Neural cell (in vitro differentiated cells): ENCODE data around the gene SF3B2. TPM values are rescaled to one million over a fixed set of nuclear protein-coding genes. Genes with fewer than 3 reads are reported as not detected.

Experiments used
- H2AFZ ChIP-seq: fragments of 200-600, 300-800 bp; sonication (generic), shearing (Covaris generic); 2 replicates; pipeline ENCODE4 v1.6.0; 2014; ENCODE audit warnings: low read depth, mild to moderate bottlenecking, antibody characterized with exemption, low read length, moderate library complexity
- H3F3A ChIP-seq: fragments of 200-600 bp; shearing (Covaris generic); 2 replicates; pipeline ENCODE4 v1.6.1; 2016; ENCODE audit warnings: mild to moderate bottlenecking, moderate library complexity, mixed read lengths, antibody characterized with exemption, low read length; ENCODE audit not compliant: insufficient read depth, poor library complexity, severe bottlenecking
- H3K27ac ChIP-seq: fragments of 200-600, 300-800 bp; sonication (generic), shearing (Covaris generic); 2 replicates; pipeline ENCODE4 v1.5.1; 2014; ENCODE audit warnings: mild to moderate bottlenecking, low read length, moderate library complexity
- H3K27me3 ChIP-seq: fragments of 300-800, 200-600 bp; sonication (generic), shearing (Covaris generic); 2 replicates; pipeline ENCODE4 v1.6.0; 2014; ENCODE audit warnings: mild to moderate bottlenecking, low read depth, low read length, moderate library complexity; ENCODE audit not compliant: insufficient read depth
- H3K36me3 ChIP-seq: fragments of 300-800, 200-600 bp; sonication (generic), shearing (Covaris generic); 2 replicates; pipeline ENCODE4 v1.5.1; 2014; ENCODE audit warnings: mild to moderate bottlenecking, antibody characterized with exemption, low read length, moderate library complexity; ENCODE audit not compliant: insufficient read depth
- H3K4me2 ChIP-seq: fragments of 300-800, 200-600 bp; sonication (generic), shearing (Covaris generic); 2 replicates; pipeline ENCODE4 v1.6.0; 2014; ENCODE audit warnings: mild to moderate bottlenecking, low read length
- H3K4me3 ChIP-seq: fragments of 300-800, 200-600 bp; sonication (generic), shearing (Covaris generic); 2 replicates; pipeline ENCODE4 v1.5.1; 2014; ENCODE audit warnings: mild to moderate bottlenecking, low read length, moderate library complexity
- H3K79me2 ChIP-seq: fragments of 200-600 bp; shearing (Covaris generic); replicated peaks from 2 replicates; pipeline ENCODE4 v1.6.0; 2014; ENCODE audit warnings: mild to moderate bottlenecking, low read length, moderate library complexity; ENCODE audit not compliant: insufficient read depth
- H3K9ac ChIP-seq: fragments of 300-800, 200-600 bp; sonication (generic), shearing (Covaris generic); 2 replicates; pipeline ENCODE4 v1.6.1; 2016; ENCODE audit warnings: mild to moderate bottlenecking, low read length, mixed read lengths
- H3K9me2 ChIP-seq: fragments of 200-600 bp; shearing (Covaris generic); 2 replicates; pipeline ENCODE4 v1.6.1; 2016; ENCODE audit warnings: mild to moderate bottlenecking, low read length, mixed read lengths; ENCODE audit not compliant: insufficient read depth
- H3K9me3 ChIP-seq: fragments of 200-600, 300-800 bp; sonication (generic), shearing (Covaris generic); 2 replicates; pipeline ENCODE4 v1.6.1; 2016; ENCODE audit warnings: mild to moderate bottlenecking, mixed run types, low read length, moderate library complexity, mixed read lengths
- H4K20me1 ChIP-seq: fragments of 200-600 bp; shearing (Covaris generic); 2 replicates; pipeline ENCODE4 v1.6.1; 2016; ENCODE audit warnings: mild to moderate bottlenecking, mixed run types; ENCODE audit not compliant: insufficient read depth
- EP300 ChIP-seq: fragments of 450-650 bp; conservative IDR thresholded peaks from 2 replicates; pipeline ENCODE4 v1.6.1; 2014; ENCODE audit warnings: antibody characterized with exemption, mild to moderate bottlenecking, moderate library complexity; ENCODE audit not compliant: poor library complexity, severe bottlenecking
- EZH2 ChIP-seq: fragments of 200-600, 300-800 bp; shearing (Covaris generic), sonication (generic); IDR thresholded peaks from 2 replicates; pipeline ENCODE4 v1.6.1; 2014; ENCODE audit warnings: antibody characterized with exemption, low read length, borderline replicate concordance, mild to moderate bottlenecking; ENCODE audit not compliant: insufficient read depth, poor library complexity, severe bottlenecking
- MXI1 ChIP-seq: fragments of 450-650 bp; conservative IDR thresholded peaks from 2 replicates; pipeline ENCODE4 v1.6.1; 2014; ENCODE audit warnings: antibody characterized with exemption, mild to moderate bottlenecking; ENCODE audit not compliant: poor library complexity, severe bottlenecking
- POLR2AphosphoS5 ChIP-seq: IDR thresholded peaks from 2 replicates; pipeline ENCODE4 v1.6.1; 2012
- RAD21 ChIP-seq: fragments of 450-650 bp; conservative IDR thresholded peaks from 2 replicates; pipeline ENCODE4 v1.6.1; 2014; ENCODE audit warnings: antibody characterized with exemption, mild to moderate bottlenecking, moderate library complexity
- SMC3 ChIP-seq: fragments of 450-650 bp; conservative IDR thresholded peaks from 2 replicates; pipeline ENCODE4 v1.6.1; 2014; ENCODE audit warnings: antibody characterized with exemption, mild to moderate bottlenecking, moderate library complexity; ENCODE audit not compliant: poor library complexity
- TAF1 ChIP-seq: IDR thresholded peaks from 2 replicates; pipeline ENCODE4 v1.6.1; 2012; ENCODE audit warnings: low read depth
- polyA plus RNA-seq: library from polyadenylated mRNA; depleted of rRNA; stranded (reverse); fragments of >200 nt; gene quantifications from 2 replicates; pipeline ENCODE4 v1.2.3, GENCODE V29; 2014
- TF ChIP-seq, protein P1 (sequence below): IDR thresholded peaks from 2 replicates; pipeline ENCODE4 v1.6.1; 2012; ENCODE audit warnings: borderline replicate concordance
- TF ChIP-seq, protein P2 (sequence below): fragments of 450-650 bp; IDR thresholded peaks from 2 replicates; pipeline ENCODE4 v1.5.1; 2014; ENCODE audit warnings: antibody characterized with exemption, mild to moderate bottlenecking, moderate library complexity; ENCODE audit not compliant: poor library complexity, severe bottlenecking

The SF3B2 gene
- polyA plus RNA-seq, 1 donor from 2014 or later, result 121 TPM

DNA sequence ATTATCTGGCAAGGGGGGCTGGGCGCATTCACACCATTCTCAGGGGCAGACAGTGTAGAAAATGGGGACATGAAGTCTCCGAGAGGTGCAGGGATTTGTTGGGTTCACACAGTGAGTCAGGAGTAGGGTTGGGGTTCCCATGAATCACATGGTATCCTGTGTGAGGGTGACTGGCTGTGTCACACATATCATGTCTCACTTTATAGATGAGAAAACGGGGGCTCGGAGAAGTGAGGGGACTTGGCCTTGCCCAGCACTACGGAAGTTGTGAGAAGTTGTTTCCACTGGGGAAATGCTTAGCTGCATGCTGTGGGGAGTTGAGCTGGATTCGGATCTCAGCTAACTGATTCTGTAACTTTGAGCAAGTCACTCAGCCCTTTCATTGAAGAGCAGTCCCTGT lies 7.4 kb upstream of the SF3B2 start:
- Histone ChIP-seq H3K27me3 (no peaks in the 10 kb centered on the region), H4K20me1 (no peaks in the 10 kb centered on the region), H2AFZ (no peak overlapping the region), H3K36me3 (no peaks in the 10 kb centered on the region), H3K9me3 (no peaks in the 10 kb centered on the region), H3K9me2 (no peaks in the 10 kb centered on the region), H3K9ac (no peak overlapping the region), H3K27ac (no peak overlapping the region), H3K79me2 (peaks cover 4% of the 10 kb centered on the region), H3K4me2 (no peak overlapping the region), H3F3A (no peaks in the 10 kb centered on the region), H3K4me3 (no peak overlapping the region)
- TF ChIP-seq SMC3 (no peak), EZH2 (no peak), EP300 (no peak)
- TF ChIP-seq, protein P1, sequence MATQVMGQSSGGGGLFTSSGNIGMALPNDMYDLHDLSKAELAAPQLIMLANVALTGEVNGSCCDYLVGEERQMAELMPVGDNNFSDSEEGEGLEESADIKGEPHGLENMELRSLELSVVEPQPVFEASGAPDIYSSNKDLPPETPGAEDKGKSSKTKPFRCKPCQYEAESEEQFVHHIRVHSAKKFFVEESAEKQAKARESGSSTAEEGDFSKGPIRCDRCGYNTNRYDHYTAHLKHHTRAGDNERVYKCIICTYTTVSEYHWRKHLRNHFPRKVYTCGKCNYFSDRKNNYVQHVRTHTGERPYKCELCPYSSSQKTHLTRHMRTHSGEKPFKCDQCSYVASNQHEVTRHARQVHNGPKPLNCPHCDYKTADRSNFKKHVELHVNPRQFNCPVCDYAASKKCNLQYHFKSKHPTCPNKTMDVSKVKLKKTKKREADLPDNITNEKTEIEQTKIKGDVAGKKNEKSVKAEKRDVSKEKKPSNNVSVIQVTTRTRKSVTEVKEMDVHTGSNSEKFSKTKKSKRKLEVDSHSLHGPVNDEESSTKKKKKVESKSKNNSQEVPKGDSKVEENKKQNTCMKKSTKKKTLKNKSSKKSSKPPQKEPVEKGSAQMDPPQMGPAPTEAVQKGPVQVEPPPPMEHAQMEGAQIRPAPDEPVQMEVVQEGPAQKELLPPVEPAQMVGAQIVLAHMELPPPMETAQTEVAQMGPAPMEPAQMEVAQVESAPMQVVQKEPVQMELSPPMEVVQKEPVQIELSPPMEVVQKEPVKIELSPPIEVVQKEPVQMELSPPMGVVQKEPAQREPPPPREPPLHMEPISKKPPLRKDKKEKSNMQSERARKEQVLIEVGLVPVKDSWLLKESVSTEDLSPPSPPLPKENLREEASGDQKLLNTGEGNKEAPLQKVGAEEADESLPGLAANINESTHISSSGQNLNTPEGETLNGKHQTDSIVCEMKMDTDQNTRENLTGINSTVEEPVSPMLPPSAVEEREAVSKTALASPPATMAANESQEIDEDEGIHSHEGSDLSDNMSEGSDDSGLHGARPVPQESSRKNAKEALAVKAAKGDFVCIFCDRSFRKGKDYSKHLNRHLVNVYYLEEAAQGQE, result no peak

DNA sequence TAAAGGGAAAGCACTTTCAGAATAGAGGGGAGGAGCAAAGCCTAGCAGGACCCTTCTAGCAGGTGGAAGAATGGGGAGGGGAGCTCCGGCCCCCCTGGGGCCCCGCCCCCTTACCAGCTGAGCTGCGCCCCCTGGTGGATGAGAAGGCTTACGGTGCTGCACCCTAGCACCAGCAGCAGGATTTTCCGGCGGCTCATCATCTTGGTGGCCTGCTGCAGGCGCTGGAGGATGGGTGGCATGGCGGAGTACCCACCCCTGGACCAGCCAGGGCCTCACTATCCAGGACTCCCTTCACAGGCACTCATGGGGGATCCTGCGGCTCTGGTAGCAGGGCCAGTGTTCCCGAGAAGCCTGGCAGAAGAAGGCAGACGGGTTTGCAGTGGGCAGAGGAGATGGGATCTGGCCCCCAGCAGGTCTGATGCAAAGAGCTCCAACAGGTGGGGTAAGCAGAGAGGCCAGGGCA lies 7.0 kb upstream of the SF3B2 start:
- no peak overlapping the region for H3K27ac ChIP-seq

More for the DNA sequence above, 7.0 kb upstream of the SF3B2 start:
- Histone ChIP-seq H3K79me2 (peaks cover 4% of the 10 kb centered on the region), H3K9me2 (no peaks in the 10 kb centered on the region), H2AFZ (no peak overlapping the region), H4K20me1 (no peaks in the 10 kb centered on the region), H3K4me3 (no peak overlapping the region), H3K36me3 (no peaks in the 10 kb centered on the region), H3K4me2 (no peak overlapping the region), H3K9ac (no peak overlapping the region), H3K27me3 (no peaks in the 10 kb centered on the region), H3K9me3 (no peaks in the 10 kb centered on the region), H3F3A (no peaks in the 10 kb centered on the region)
- peak; percentile 67 for TF ChIP-seq SMC3
- TF ChIP-seq, protein P2, sequence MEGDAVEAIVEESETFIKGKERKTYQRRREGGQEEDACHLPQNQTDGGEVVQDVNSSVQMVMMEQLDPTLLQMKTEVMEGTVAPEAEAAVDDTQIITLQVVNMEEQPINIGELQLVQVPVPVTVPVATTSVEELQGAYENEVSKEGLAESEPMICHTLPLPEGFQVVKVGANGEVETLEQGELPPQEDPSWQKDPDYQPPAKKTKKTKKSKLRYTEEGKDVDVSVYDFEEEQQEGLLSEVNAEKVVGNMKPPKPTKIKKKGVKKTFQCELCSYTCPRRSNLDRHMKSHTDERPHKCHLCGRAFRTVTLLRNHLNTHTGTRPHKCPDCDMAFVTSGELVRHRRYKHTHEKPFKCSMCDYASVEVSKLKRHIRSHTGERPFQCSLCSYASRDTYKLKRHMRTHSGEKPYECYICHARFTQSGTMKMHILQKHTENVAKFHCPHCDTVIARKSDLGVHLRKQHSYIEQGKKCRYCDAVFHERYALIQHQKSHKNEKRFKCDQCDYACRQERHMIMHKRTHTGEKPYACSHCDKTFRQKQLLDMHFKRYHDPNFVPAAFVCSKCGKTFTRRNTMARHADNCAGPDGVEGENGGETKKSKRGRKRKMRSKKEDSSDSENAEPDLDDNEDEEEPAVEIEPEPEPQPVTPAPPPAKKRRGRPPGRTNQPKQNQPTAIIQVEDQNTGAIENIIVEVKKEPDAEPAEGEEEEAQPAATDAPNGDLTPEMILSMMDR, result peak; percentile 79
- no peak for TF ChIP-seq EZH2
- no peak for TF ChIP-seq EP300
- TF ChIP-seq TAF1, result no peak
- TF ChIP-seq RAD21, result peak; percentile 57
- peak; percentile 8 for TF ChIP-seq MXI1
- TF ChIP-seq, protein P1, result no peak
- no peak for TF ChIP-seq POLR2AphosphoS5
